Nephron progenitor cell (in vitro differentiated cells): ENCODE measurements around the gene OST4.

Source experiments
- DNase-seq: peaks from one replicate; pipeline ENCODE4 v3.0.0; 2021
- H3K27ac Mint-ChIP-seq: 2 replicates; pipeline ENCODE4 v1.8.0; 2021; ENCODE audit warnings: mild to moderate bottlenecking, moderate library complexity, mixed read lengths
- H3K27me3 Mint-ChIP-seq: 2 replicates; pipeline ENCODE4 v1.8.0; 2021; ENCODE audit warnings: mild to moderate bottlenecking, low read depth, mixed read lengths; ENCODE audit not compliant: poor library complexity
- H3K36me3 Mint-ChIP-seq: 2 replicates; pipeline ENCODE4 v1.8.0; 2021; ENCODE audit warnings: low read depth, mixed read lengths
- H3K4me1 Mint-ChIP-seq: 2 replicates; pipeline ENCODE4 v1.8.0; 2021; ENCODE audit warnings: mixed read lengths
- H3K4me3 Mint-ChIP-seq: 2 replicates; pipeline ENCODE4 v1.8.0; 2021; ENCODE audit warnings: mild to moderate bottlenecking, moderate library complexity, mixed read lengths
- H3K9me3 Mint-ChIP-seq: 2 replicates; pipeline ENCODE4 v1.8.0; 2021; ENCODE audit warnings: mild to moderate bottlenecking, moderate library complexity, mixed read lengths
- CTCF ChIP-seq: fragments of 200-600 bp; sonication (generic); IDR thresholded peaks from 2 replicates; pipeline ENCODE4 v1.5.0; 2021; ENCODE audit warnings: antibody characterized with exemption

Gene OST4

DNA sequence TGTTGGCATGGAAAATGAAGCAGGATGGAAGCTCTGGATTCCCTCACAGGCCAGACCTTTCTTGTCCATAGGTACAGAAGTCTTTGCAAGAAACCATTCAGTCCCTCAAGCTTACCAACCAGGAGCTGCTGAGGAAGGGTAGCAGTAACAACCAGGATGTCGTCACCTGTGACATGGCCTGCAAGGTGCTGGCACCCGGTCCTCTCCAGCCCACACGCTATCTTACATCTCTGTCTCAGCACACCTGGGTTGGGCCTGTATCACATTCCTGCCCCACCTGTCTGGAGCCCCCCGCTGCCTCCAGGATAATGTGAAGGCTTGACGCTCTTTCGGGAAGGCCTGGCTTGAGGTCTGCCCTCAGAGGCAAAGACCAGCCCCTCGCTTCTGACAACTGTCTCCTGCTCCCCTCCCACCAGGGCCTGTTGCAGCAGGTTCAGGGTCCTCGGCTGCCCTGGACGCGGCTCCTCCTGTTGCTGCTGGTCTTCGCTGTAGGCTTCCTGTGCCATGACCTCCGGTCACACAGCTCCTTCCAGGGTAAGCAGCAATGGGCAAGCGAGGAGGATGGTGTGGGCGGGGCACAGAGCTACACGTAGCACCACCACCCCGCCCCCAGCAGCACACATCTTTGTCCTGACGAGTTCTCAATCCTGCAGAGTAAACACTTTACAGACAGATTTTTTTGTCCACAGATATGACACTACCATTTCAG is 32.7 kb downstream of the OST4 start:
- Mint-ChIP-seq H3K9me3 (no peaks in the 10 kb centered on the region), H3K36me3 (peaks cover 37% of the 10 kb centered on the region), H3K4me1 (peaks cover 25% of the 10 kb centered on the region), H3K27me3 (no peaks in the 10 kb centered on the region), H3K4me3 (no peak overlapping the region), H3K27ac (no peak overlapping the region)
- no peak for DNase-seq
- no peak for TF ChIP-seq CTCF

GRCh38 chr2:27038012-27038411 is 33.4 kb downstream of the OST4 start:
- Mint-ChIP-seq H3K4me3 (no peak overlapping the region), H3K9me3 (no peaks in the 10 kb centered on the region), H3K36me3 (peaks cover 37% of the 10 kb centered on the region), H3K27me3 (no peaks in the 10 kb centered on the region), H3K27ac (no peak overlapping the region), H3K4me1 (peaks cover 32% of the 10 kb centered on the region)
- TF ChIP-seq CTCF, result no peak
- no peak for DNase-seq

- Mint-ChIP-seq H3K4me3 (peak overlapping the region; percentile 94), H3K27me3 (no peaks in the 10 kb centered on the region), H3K36me3 (peaks cover 39% of the 10 kb centered on the region), H3K27ac (peak overlapping the region; percentile 27), H3K4me1 (peaks cover 30% of the 10 kb centered on the region), H3K9me3 (no peaks in the 10 kb centered on the region)
- peak; percentile 0 for TF ChIP-seq CTCF
- no peak for DNase-seq
Measured at GRCh38 chr2:27033253-27033852, 38.1 kb downstream of the OST4 start.

GRCh38 chr2:27032495-27033252 is 38.8 kb downstream of the OST4 start, which contains the start of gene TMEM214:
TSS of gene TMEM214 (plus strand) at chr2:27032965. CDS start at chr2:27033016, 51 bp downstream.
- peak; percentile 17 for TF ChIP-seq CTCF
- DNase-seq, result peak; percentile 90
- Mint-ChIP-seq H3K9me3 (no peaks in the 10 kb centered on the region), H3K27me3 (peaks cover 3% of the 10 kb centered on the region), H3K36me3 (peaks cover 43% of the 10 kb centered on the region), H3K27ac (peak within 1 kb of the TSS; percentile 71), H3K4me1 (peaks cover 30% of the 10 kb centered on the region), H3K4me3 (peak within 1 kb of the TSS; percentile 94)

- peaks cover 25% of the 10 kb centered on the region for H3K36me3 Mint-ChIP-seq
- no peak overlapping the region for H3K4me3 Mint-ChIP-seq
- no peaks in the 10 kb centered on the region for H3K9me3 Mint-ChIP-seq
- H3K4me1 Mint-ChIP-seq, result peaks cover 35% of the 10 kb centered on the region
- no peak overlapping the region for H3K27ac Mint-ChIP-seq
- DNase-seq, result no peak
- TF ChIP-seq CTCF, result no peak
- H3K27me3 Mint-ChIP-seq, result peaks cover 3% of the 10 kb centered on the region
Measured at GRCh38 chr2:27029051-27029450, 42.4 kb downstream of the OST4 start.
